Activated T-cell treated with anti-CD3 and anti-CD28 coated beads for 48 hours (primary cell): ENCODE results near the gene TAF4B.

ENCODE experiments used
- DNase-seq: peaks from one replicate; pipeline ENCODE4 v3.0.0-alpha.2; 2020; ENCODE audit warnings: low read depth

Gene TAF4B

DNA sequence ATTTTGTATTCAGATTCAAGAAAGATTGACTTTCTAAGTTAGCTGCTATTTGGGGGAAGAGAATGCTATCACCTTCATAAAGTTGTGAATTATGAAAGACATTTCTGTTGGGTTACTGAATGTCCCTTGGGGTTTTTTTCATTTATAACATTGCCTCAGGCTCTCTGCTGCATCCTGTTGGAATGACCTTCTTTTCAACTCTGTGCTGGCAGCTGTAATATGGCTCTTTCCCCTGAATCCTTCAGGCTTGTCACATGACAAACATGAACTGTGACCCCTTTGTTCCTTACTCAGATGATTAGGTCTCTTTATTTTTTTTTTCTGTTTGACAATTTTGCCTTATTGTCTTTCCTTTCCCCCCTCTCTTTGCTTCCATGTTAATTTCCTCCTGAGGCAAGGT is 159.8 kb downstream of the TAF4B start:
- DNase-seq: no peak

DNA sequence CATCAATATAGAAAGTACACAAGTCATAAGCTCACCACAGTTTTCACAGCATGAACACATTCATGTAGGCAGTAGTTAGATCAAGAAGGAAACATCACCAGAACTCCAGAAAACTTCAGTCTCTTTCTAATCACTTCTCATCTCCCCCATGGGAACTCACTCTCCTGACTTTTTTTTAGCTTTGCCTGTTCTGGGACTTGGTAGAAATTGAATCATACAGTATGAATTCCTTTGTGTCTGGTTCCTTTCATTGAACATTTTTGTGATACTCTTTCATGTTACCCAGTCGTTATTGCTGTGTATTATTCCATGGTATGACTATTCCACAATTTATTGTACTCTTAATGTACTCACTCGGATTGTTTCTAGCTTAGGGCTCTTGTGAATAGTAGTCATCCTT is 160.2 kb downstream of the TAF4B start:
- no peak for DNase-seq

GRCh38 chr18:26394047-26394654 is 167.9 kb downstream of the TAF4B start:
- no peak for DNase-seq

- DNase-seq: no peak
Measured at GRCh38 chr18:26397019-26397418, 170.8 kb downstream of the TAF4B start.

DNA sequence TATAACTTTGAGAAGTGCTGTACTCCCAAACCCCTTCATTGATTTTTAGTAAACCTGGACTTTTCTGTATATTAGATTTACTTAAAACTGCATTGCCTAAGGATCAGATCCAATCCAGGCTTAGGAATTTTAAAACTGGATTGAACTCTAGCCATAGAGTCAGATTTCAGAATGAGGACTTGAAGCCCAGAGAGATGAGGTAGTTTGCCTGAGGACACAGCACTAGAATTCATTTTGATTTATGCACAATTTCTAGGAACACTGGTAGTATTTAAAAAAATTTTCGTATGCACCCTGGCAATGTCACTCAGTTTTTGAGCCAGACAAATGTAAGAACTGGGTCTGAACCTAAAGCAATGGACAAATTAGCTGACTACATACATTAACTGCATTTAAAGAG is 177.2 kb downstream of the TAF4B start:
- DNase-seq: no peak

- DNase-seq: no peak
Measured at GRCh38 chr18:26405190-26405801, 179.1 kb downstream of the TAF4B start.

- no peak for DNase-seq
Measured at GRCh38 chr18:26406324-26406723, 180.1 kb downstream of the TAF4B start.

- no peak for DNase-seq
Measured at GRCh38 chr18:26406854-26407517, 180.7 kb downstream of the TAF4B start.

DNA sequence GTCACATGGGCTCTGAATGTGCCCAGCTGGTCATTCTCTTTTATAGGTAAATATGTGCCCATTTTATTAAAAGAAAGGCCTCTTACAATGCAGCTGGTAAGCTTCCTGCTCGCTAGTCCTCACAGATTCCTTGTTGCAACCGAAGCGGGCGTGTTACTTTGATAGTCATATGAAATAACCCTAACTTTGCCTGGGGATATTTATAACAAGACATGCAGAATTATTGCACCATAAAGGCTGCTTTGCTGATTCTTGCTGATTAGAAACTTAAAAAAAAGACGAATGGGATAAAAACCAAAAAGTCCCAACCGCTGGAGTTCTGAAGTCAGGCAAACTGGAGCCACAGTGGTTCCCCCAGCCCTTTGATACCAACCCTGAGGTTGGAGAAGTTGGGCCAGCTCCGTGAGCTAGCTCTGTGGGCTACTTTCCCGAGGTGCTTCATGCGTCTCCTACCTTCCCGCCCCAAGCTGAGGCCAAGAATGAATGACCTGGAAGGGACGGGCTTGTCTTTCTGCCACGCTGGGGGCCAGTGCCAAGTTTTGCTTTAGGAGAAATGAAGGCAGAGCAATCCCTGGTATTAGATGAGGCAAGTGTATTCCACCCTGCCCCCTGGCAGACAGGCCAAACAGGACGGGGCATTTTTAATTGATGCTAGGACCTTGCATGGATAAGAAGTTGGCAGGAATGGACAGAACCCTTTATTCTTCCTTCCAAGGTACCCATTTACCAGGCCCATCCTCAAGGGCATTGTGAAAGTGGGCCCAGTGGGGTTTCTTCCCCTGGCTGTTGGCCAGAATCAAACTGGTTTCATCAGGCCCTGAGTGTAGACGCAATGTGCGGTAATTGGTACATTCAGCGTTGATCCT is 181.7 kb downstream of the TAF4B start:
- DNase-seq: no peak

- no peak for DNase-seq
Measured at GRCh38 chr18:26409091-26409490, 182.8 kb downstream of the TAF4B start.

DNA sequence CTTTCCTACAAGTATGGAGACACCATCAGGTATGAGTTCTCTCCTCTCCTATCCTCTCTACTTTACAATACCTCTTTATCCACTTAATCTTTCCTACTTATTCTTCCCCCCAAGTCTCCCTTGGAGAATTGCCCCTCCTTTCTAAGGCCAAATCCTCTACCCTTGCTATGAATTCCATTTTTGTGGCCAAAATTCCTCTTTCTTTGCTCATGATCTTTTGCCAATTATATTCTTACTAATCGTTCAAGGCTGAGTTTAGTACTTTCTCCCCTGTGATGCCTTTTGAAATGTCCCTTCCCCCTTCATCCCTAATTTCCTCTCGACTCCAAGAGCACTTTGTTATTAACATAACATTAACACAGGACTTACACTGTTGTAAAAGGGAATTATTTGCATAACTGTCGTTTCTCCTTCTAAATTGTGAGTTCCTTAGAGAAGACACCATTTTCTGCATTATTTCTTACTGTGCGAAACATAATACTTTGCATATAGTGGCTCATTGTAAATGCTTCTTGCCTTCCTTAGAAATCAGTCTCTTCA is 188.7 kb downstream of the TAF4B start:
- no peak for DNase-seq

DNA sequence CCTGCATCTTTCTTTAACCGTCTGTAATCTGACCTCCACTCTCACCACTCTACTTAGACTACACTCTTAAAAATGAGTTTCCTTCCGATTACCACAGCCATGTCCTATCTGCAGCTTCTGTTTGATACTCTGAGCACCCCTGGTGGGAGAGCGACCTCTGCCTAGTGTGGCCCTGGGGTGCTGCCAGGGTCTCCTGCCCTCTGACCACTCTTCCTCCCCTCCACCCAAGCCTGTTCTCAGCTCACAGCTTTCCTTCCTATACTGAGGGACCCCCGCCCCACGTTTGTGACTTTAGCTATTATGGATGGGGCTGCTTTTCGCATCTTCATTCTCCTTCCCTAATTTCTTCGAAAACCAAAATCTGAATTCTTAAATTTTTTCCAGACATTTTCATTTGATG is 189.4 kb downstream of the TAF4B start:
- DNase-seq: no peak

GRCh38 chr18:26416652-26417150 is 190.5 kb downstream of the TAF4B start:
- DNase-seq: no peak

GRCh38 chr18:26417190-26417589 is 190.9 kb downstream of the TAF4B start:
- no peak for DNase-seq

DNA sequence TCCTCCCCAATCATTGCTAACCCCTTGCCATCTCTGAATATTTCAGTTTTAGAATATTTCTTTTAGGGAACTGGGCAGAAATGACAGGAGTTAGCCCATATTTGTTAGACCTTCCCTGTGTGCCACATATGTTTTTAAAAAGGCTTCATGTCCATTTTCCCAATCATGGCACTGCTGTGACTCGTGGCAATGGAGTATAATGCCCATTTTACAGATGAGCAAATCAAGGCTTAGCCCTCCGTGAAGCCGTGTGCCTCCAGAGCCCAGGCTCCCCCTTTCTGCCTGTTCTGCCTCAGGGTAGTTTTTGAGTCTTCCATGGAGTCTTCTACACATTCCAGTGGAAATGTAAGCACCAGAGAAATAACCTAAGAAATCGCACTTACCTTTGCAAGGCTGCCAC is 192.0 kb downstream of the TAF4B start:
- DNase-seq: no peak

DNA sequence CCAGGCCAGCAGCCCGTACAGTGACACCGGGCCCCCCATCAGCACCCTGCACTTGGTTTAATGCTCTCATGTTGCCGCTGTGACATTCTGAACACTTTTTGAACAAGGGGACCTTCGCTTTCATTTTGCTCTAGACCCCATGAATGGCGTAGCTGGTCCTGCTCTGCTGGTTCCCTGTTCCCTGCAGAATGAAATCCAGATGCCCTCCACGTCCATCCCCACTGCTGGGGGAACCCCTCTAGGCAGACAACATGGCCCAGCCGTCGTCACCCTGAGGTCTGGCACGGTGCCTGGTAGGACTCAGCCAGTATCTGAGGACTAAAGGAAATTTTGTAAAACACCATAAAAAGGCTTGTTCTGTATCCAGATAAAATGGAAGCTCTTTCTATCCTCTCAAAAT is 193.5 kb downstream of the TAF4B start:
- no peak for DNase-seq

- no peak for DNase-seq
Measured at GRCh38 chr18:26421503-26421902, 195.3 kb downstream of the TAF4B start.

GRCh38 chr18:26421931-26422330 is 195.7 kb downstream of the TAF4B start:
- DNase-seq: no peak

DNA sequence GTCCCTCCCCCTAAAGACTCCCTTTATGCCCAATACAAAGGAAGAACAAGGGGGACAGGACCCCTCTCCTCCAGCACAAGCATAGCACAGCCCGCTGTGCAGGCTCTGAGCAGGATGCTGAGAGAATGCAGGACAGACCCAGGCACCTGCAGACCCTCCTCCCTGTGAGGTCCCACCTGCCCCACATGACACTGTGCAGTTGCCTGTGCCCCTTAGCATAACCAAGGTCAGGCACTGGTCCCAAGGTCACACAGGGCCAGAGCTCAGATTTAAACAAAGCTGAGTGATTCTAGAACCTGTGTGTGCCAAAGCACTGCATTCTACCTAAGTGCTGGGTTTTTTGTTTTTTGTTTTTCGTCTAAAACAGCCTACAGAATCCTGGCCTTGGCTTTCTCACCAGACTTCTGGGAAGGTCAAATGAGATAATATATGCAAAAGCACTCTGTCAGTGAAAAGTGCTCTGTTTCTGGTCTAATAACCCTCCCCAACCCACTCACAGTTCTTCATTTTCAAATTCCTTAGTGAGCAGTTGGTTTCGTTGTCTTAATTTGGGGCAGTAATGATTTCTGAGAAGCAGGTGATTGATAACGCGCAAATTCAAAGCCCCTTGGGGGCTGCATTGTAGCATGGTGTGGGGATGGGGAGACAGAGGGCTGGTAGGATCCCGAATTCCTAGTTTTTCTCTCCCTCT is 196.4 kb downstream of the TAF4B start:
- no peak for DNase-seq

DNA sequence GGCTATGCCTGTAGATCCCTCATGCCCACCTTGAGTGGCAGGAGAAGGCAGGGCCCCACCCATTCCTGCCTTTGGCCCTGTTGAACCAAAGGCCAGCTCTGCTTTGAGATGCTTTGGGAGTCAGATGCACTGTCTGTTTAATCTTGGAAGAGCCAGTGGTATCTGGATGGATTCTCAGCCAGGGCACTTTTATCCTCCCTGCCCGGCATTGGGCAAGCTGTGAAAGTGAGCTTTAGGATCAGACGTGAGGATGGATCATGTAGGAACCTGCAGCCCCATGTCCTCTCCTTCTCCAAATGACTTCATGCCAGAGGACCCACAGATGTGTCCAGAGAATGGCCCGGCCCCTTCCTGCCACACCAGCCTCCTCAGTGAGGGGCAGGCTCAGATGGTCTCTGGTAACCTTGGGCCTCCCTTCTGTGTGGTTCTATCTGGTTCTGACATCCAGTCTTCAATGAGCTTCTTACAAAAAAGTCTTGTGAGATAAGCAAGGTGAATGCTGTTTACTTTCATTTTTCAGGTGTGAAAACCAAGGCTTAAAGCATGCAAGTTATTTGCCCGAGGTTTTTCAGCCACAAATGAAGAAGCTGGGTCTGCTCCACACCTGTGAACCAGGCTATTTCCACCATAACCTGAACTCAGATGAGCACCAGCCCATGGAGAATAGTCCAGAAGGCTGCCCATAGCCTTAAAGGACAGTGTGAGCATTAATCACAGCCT is 198.3 kb downstream of the TAF4B start:
- no peak for DNase-seq

DNA sequence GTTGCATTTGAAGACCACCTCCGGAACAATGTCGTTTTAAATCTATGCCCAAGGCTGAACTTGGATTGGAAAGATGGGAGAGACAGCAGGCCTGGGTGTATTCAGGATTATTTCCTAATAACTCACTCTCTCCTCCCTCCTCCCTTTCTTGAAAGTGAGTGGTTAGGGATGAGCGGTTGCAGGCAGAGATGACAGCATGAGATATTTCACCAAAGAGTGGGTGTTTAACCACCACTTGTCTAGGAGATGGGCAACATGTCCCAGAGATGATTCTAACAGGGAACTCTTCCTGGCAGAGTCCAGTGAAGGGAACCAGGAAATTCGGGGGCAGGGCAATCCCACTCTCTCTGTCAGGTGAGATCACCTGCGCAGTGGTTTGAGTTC is 198.9 kb downstream of the TAF4B start:
- DNase-seq: no peak
